AG04449 (cell line): ENCODE results near the gene AQP2.

Experiments
- CTCF ChIA-PET: fragments of 350-600 bp; formaldehyde crosslinking; extraction: SDS; loops from one replicate; lab custom pipeline; 2021; ENCODE audit warnings: antibody characterized with exemption; lab: Yijun Ruan, JAX
- POLR2A ChIA-PET: fragments of 400-600, 350-600 bp; formaldehyde crosslinking; extraction: SDS; loops from one replicate; lab custom pipeline; 2020; ENCODE audit warnings: antibody characterized with exemption, inconsistent platforms; lab: Yijun Ruan, JAX
- DNase-seq: peaks from one replicate; pipeline ENCODE4 v3.0.0-alpha.2; 2010; ENCODE audit warnings: low read depth, low spot score
- H3K4me3 ChIP-seq: 2 replicates; pipeline ENCODE4 v1.5.1; 2011; ENCODE audit warnings: low read depth, mild to moderate bottlenecking, control low read depth, low read length
- TF ChIP-seq, protein P1 (sequence below): IDR thresholded peaks from one replicate; pipeline ENCODE4 v1.5.1; 2011; ENCODE audit warnings: mild to moderate bottlenecking, moderate library complexity, low read length, control low read depth, inconsistent platforms; ENCODE audit not compliant: insufficient read depth; ENCODE audit errors: missing control alignments

AQP2 gene

DNA sequence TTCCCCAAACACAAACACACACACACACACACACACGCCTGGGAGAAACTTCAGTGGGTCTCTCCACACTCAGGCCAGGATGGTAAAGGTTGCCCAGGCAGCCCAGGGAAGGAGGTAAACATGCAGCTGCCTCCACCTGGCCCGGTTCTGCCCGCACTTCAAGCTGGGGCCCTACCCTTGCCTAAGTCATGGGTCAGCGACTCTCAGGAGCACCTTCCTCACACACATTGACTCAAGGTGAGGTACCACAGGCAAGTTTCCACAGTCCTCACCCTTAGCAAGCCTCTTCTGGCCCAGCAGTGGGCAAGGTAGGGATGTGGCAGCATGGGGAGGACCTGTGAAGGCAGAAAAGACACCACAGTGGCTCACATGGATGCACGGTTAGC, 32.8 kb upstream of the AQP2 start:
- no peak for DNase-seq
- H3K4me3 ChIP-seq = no peak overlapping the region
- TF ChIP-seq, protein P1, sequence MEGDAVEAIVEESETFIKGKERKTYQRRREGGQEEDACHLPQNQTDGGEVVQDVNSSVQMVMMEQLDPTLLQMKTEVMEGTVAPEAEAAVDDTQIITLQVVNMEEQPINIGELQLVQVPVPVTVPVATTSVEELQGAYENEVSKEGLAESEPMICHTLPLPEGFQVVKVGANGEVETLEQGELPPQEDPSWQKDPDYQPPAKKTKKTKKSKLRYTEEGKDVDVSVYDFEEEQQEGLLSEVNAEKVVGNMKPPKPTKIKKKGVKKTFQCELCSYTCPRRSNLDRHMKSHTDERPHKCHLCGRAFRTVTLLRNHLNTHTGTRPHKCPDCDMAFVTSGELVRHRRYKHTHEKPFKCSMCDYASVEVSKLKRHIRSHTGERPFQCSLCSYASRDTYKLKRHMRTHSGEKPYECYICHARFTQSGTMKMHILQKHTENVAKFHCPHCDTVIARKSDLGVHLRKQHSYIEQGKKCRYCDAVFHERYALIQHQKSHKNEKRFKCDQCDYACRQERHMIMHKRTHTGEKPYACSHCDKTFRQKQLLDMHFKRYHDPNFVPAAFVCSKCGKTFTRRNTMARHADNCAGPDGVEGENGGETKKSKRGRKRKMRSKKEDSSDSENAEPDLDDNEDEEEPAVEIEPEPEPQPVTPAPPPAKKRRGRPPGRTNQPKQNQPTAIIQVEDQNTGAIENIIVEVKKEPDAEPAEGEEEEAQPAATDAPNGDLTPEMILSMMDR = no peak
- CTCF ChIA-PET = interaction anchor here (0.9 to 2.3 kb wide), 4 partner anchors 8 to 48 kb away, joined by 3 to 6 read pairs (median 4); no protein-coding TSS in a partner anchor
- POLR2A ChIA-PET = no interaction called here

DNA sequence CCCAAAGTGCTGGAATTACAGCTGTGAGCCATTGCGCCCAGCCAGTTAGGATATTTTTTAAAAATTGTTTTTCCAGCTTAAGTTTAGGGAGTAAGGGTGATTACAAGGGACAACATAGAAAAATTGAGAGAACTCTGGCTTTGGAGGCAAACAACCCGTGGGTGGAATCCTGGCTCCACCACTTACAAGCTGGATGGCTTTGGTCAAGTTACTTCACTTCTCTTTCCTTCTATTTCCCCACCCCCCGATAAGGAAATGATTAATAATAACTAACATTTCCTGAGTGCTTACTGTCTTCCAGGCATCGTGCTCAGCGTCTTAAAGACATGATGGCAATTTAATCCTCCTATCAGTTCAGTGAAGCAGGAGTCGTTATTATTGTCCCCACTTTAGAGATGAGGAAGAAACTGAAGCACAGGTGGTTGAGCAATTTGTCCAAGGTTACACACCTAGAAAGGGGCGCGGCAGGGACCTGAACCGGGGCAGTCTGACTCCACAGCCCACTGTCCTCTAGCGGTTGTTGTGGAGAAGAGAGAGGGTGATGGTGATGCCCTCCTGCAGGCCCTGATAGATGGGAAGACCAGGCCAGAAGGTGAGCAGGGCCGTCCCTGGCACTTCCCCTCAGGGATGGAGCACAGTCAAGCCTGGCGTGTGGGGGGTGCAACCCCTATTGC, 30.2 kb upstream of the AQP2 start:
- no peak overlapping the region for H3K4me3 ChIP-seq
- POLR2A ChIA-PET = no interaction called here
- DNase-seq = no peak
- TF ChIP-seq, protein P1 = no peak
- CTCF ChIA-PET = interaction anchor here (1.6 to 2.3 kb wide), 2 partner anchors 10 to 25 kb away, joined by 6 to 8 read pairs; no protein-coding TSS in a partner anchor

DNA sequence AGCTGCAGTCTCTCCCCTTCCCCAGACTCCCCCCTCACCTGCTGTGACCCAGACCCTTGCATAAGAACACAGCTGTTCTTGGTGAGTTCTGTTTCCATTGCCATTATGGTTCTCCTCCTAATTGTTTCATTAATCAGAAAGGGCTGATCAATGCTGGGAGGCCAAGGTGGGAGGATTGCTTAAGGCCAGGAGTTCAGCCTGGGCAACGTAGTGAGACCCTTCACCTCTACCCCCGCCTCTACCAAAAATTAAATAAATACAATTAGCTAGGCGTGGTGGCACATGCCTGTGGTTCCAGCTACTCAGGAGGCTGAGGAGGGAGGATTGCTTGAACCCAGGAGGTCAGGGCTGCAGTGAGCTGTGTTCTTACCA, 29.6 kb upstream of the AQP2 start:
- TF ChIP-seq, protein P1 = no peak
- no peak overlapping the region for H3K4me3 ChIP-seq
- POLR2A ChIA-PET = no interaction called here
- DNase-seq = no peak
- CTCF ChIA-PET = interaction anchor here (1.6 kb wide), 1 partner anchor 25 kb away, joined by 8 read pairs; no protein-coding TSS in a partner anchor

DNA sequence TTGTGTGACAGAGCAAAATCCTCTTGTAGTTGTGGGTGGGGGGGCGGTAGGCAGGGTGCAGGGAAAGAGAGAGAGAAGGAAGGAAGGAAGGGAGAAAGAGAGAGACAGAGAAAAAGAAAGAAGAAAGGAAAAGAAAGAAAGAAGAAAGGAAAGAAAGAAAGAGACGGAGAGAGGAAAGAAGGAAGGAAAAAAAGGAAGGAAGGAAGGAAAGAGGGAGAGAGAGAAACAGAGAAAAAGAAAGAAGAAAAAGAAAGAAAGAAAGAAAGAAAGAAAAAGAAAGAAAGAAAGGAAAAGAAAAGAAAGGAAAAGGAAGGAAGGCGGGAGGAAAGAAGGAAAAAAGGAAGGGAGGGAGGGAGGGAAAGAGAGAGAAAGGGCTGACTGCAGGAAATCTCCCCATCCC, 29.2 kb upstream of the AQP2 start:
- TF ChIP-seq, protein P1 = no peak
- POLR2A ChIA-PET = no interaction called here
- no peak overlapping the region for H3K4me3 ChIP-seq
- DNase-seq = no peak
- CTCF ChIA-PET = interaction anchor here (1.6 kb wide), 1 partner anchor 24 kb away, joined by 8 read pairs; no protein-coding TSS in a partner anchor

DNA sequence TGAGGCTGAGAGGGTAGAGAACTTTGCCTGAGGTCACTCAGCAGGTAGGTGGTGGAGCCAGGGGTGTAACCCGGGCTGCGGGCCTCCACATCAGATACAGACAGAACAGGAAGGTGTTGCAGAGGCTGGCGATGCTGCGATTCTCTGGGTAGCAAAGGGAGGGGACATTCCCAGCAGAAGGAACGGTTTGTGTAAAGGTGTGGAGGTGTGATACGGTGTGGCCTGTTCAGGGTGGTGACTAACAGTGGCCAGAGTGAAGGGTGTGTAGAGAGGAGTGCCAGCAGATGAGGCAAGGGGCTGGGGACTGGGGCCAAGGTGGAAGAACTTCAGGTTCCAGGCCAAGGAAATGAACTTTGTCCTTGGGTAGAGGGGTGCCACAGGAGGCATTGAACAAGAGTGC, 28.6 kb upstream of the AQP2 start:
- DNase-seq = no peak
- CTCF ChIA-PET = interaction anchor here (1.2 kb wide), 1 partner anchor 23 kb away, joined by 7 read pairs; no protein-coding TSS in a partner anchor
- no peak overlapping the region for H3K4me3 ChIP-seq
- TF ChIP-seq, protein P1 = no peak
- POLR2A ChIA-PET = no interaction called here

DNA sequence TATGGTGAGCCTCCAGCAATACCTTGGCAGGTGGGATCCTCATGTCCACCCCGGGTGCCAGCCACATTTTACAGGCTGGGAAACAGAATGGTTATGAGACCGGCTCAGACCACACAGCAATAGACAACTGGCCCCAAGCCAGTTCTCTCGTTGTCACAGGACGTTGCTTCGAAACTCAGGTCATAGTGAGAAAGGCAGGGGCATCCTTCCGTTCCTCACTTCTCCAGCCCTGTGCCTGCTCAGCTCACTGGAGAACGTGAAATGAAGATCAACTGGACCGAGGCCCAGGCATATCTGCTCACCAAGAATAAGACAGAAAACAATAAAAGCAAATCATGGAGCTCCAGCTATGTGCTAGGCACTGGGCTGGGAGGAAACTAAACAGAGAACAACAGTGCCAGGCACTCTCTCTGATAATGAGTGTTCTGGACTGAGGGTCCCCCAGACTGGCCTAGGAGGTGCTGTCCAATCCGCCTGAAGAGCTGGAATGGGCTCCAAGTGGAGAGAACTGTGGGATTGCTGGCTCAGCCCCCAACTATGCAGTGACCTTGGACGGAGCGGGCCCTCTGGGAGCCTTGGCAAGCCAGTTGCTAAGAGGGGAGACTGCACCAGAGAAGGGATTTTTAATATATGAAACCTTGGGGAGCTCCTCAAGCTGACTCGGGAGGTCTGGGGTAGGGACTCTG, 28.0 kb upstream of the AQP2 start:
- CTCF ChIA-PET = interaction anchor here (0.8 to 1.2 kb wide), 2 partner anchors 23 to 25 kb away, joined by 3 to 7 read pairs; no protein-coding TSS in a partner anchor
- POLR2A ChIA-PET = no interaction called here
- TF ChIP-seq, protein P1 = no peak

More for the DNA sequence above, 28.0 kb upstream of the AQP2 start:
- H3K4me3 ChIP-seq = no peak overlapping the region
- DNase-seq = no peak
